ENCODE results near the gene FLNC. TPM values are rescaled to one million over a fixed set of nuclear protein-coding genes. Genes with fewer than 3 reads are reported as not detected.

Gene FLNC
- total and polyA plus RNA-seq, 2 donors (not counting 3 experiments of a cell fraction or from before 2014, with no cell fraction given), result 19.5 to 81.9 TPM

- H3K4me1 ChIP-seq (ENCODE audit: control insufficient read depth, extremely low read depth, insufficient read depth, low read length), result peaks cover 11% of the 10 kb centered on the region
- no peak overlapping the region for H3K4me3 ChIP-seq (replicated peaks in 1 of 3; ENCODE audit: insufficient read depth in 1 of 3, low read depth in 1 of 3, low read length in 3 of 3)
- H3K9ac ChIP-seq (replicated peaks; ENCODE audit: extremely low read depth, insufficient read depth, low read length), result no peak overlapping the region
- no TSS peak for BruUV-seq (replicated peaks)
- H3K9me3 ChIP-seq (replicated peaks; ENCODE audit: control insufficient read depth, insufficient read depth, low read length), result no peaks in the 10 kb centered on the region
- no peak overlapping the region for H2AFZ ChIP-seq (ENCODE audit: low read depth, low read length)
- dilution Hi-C loops (cut with MboI; ENCODE audit: extremely low pct_ligation_motif_present, low sequenced_read_pairs), result no loop called here
- intact Hi-C loops (cut with micrococcal nuclease), result no loop called here
- H4K20me1 ChIP-seq (replicated peaks; ENCODE audit: control insufficient read depth, extremely low read depth, insufficient read depth, low read length), result no peaks in the 10 kb centered on the region
- FAIRE-seq, result no peak
- no peak for DNase-seq (ENCODE audit: low read depth, low spot score)
- no peak overlapping the region for H3K27ac ChIP-seq (ENCODE audit: insufficient read depth, low read depth, low read length)
- H3K4me2 ChIP-seq (ENCODE audit: insufficient read depth, low read length), result no peak overlapping the region
- ChIA-PET POLR2A (no interaction called here), CTCF (no interaction called here)
- peaks cover 0 to 14% of the 10 kb centered on the region in 2 experiments for H3K36me3 ChIP-seq (ENCODE audit: control insufficient read depth in 2 of 2, extremely low read depth in 1 of 2, insufficient read depth in 2 of 2, low read length in 2 of 2)
- H3K79me2 ChIP-seq (ENCODE audit: control insufficient read depth, insufficient read depth, low read length), result peaks cover 10% of the 10 kb centered on the region
- TF ChIP-seq GATA2 (IDR thresholded peaks at IDR 0.05; ENCODE audit: insufficient read depth, insufficient read length, low read depth, low read length), result no peak
- TF ChIP-seq JUN (IDR thresholded peaks at IDR 0.05; ENCODE audit: borderline replicate concordance, insufficient read depth, insufficient read length, low read depth), result no peak
- TF ChIP-seq MAX (IDR thresholded peaks at IDR 0.05; ENCODE audit: insufficient read depth, insufficient read length), result no peak
- TF ChIP-seq FOS (IDR thresholded peaks at IDR 0.05; ENCODE audit: borderline replicate concordance, insufficient read depth, low read length), result no peak
- no peak for TF ChIP-seq CTCF (IDR thresholded peaks at IDR 0.05; ENCODE audit: extremely low read depth in 1 of 2, insufficient read depth in 1 of 2, low read depth in 1 of 2, low read length in 2 of 2)
- TF ChIP-seq MYC (IDR thresholded peaks at IDR 0.05; ENCODE audit: low read depth, low read length), result no peak
- TF ChIP-seq POLR2AphosphoS5 (IDR thresholded peaks at IDR 0.05; ENCODE audit: insufficient read depth, low read depth, low read length), result no peak
- no peak for TF ChIP-seq POLR2A (IDR thresholded peaks at IDR 0.05; ENCODE audit: low read depth, low read length)
- no peak for TF ChIP-seq EZH2 (IDR thresholded peaks at IDR 0.05; ENCODE audit: borderline replicate concordance, low read depth, low read length, severe bottlenecking)
- no peaks in the 10 kb centered on the region for H3K9me1 ChIP-seq (replicated peaks; ENCODE audit: control insufficient read depth, extremely low read depth, insufficient read depth, low read length)
- H3K27me3 ChIP-seq (ENCODE audit: control insufficient read depth in 2 of 2, insufficient read depth in 2 of 2, low read length in 2 of 2), result peaks cover 0 to 2% of the 10 kb centered on the region in 2 experiments
Measured at GRCh38 chr7:128865996-128866877, 36.0 kb downstream of the FLNC start.

Measured in endothelial cell of umbilical vein (primary cell).